Ishikawa (cell line): ENCODE results near the gene EGR2.

Source experiments
- CEBPB ChIP-seq: IDR thresholded peaks from 2 replicates; pipeline ENCODE4 v1.6.1; 2012
- CREB1 ChIP-seq: IDR thresholded peaks from 2 replicates; pipeline ENCODE4 v1.6.1; 2012; ENCODE audit warnings: low read depth
- EGR1 ChIP-seq: IDR thresholded peaks from 2 replicates; pipeline ENCODE4 v1.6.1; 2012
- EP300 ChIP-seq: IDR thresholded peaks from 2 replicates; pipeline ENCODE4 v1.6.1; 2012; ENCODE audit warnings: borderline replicate concordance
- FOXM1 ChIP-seq: IDR thresholded peaks from 2 replicates; pipeline ENCODE4 v1.6.1; 2012; ENCODE audit warnings: low read depth, borderline replicate concordance
- TAF1 ChIP-seq: IDR thresholded peaks from 2 replicates; pipeline ENCODE4 v1.6.1; 2012; ENCODE audit warnings: low read depth, mild to moderate bottlenecking
- TEAD4 ChIP-seq: IDR thresholded peaks from 2 replicates; pipeline ENCODE4 v1.6.1; 2012
- ZBTB7A ChIP-seq: IDR thresholded peaks from 2 replicates; pipeline ENCODE4 v1.6.1; 2012; ENCODE audit warnings: low read depth
- TF ChIP-seq, protein P1 (sequence below): IDR thresholded peaks from 2 replicates; pipeline ENCODE4 v1.6.1; 2012
- TF ChIP-seq, protein P2 (sequence below): IDR thresholded peaks from 2 replicates; pipeline ENCODE4 v1.6.1; 2012
- TF ChIP-seq, protein P3 (sequence below): IDR thresholded peaks from 2 replicates; pipeline ENCODE4 v1.6.1; 2012; ENCODE audit warnings: low read depth, mild to moderate bottlenecking

DNA sequence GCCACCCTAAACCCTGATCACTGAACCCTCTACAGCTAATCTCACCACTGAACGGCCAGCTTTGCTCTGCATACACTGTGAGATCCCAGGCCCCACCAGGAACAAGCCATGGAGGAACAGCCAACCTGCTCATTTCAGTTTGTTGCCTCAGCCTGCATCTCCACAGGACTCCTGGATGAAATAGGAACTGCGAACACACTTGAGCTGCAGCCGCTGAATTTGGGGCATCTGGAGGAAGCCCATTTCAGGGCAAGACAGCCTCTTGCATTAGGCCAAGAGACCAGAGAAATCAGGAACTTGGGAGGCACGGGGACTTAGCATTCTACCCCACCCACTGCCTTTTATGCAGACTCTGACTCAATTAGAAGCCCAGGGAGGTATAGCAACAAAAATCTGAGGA is 14.5 kb upstream of the EGR2 start:
- no peak for TF ChIP-seq CEBPB
- TF ChIP-seq TEAD4, result no peak
- TF ChIP-seq TAF1, result no peak
- TF ChIP-seq EP300, result no peak
- TF ChIP-seq, protein P1, sequence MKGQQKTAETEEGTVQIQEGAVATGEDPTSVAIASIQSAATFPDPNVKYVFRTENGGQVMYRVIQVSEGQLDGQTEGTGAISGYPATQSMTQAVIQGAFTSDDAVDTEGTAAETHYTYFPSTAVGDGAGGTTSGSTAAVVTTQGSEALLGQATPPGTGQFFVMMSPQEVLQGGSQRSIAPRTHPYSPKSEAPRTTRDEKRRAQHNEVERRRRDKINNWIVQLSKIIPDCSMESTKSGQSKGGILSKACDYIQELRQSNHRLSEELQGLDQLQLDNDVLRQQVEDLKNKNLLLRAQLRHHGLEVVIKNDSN, result no peak
- no peak for TF ChIP-seq EGR1
- no peak for TF ChIP-seq ZBTB7A
- TF ChIP-seq, protein P2, sequence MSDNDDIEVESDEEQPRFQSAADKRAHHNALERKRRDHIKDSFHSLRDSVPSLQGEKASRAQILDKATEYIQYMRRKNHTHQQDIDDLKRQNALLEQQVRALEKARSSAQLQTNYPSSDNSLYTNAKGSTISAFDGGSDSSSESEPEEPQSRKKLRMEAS, result no peak
- TF ChIP-seq, protein P3, sequence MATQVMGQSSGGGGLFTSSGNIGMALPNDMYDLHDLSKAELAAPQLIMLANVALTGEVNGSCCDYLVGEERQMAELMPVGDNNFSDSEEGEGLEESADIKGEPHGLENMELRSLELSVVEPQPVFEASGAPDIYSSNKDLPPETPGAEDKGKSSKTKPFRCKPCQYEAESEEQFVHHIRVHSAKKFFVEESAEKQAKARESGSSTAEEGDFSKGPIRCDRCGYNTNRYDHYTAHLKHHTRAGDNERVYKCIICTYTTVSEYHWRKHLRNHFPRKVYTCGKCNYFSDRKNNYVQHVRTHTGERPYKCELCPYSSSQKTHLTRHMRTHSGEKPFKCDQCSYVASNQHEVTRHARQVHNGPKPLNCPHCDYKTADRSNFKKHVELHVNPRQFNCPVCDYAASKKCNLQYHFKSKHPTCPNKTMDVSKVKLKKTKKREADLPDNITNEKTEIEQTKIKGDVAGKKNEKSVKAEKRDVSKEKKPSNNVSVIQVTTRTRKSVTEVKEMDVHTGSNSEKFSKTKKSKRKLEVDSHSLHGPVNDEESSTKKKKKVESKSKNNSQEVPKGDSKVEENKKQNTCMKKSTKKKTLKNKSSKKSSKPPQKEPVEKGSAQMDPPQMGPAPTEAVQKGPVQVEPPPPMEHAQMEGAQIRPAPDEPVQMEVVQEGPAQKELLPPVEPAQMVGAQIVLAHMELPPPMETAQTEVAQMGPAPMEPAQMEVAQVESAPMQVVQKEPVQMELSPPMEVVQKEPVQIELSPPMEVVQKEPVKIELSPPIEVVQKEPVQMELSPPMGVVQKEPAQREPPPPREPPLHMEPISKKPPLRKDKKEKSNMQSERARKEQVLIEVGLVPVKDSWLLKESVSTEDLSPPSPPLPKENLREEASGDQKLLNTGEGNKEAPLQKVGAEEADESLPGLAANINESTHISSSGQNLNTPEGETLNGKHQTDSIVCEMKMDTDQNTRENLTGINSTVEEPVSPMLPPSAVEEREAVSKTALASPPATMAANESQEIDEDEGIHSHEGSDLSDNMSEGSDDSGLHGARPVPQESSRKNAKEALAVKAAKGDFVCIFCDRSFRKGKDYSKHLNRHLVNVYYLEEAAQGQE, result no peak
- TF ChIP-seq FOXM1, result no peak
- TF ChIP-seq CREB1, result no peak
